CD8-positive, alpha-beta memory T cell (primary cell): Measurements from ENCODE around the gene ZGLP1. TPM values are rescaled to one million over a fixed set of nuclear protein-coding genes. Genes with fewer than 3 reads are reported as not detected.
A peak's percentile ranks its signal among the peaks of the same experiment; 100 is the strongest.

Experiments
- CTCF ChIA-PET: fragments of 350-600 bp; sonication (Branson Sonifier 250); formaldehyde crosslinking; loops from one replicate; lab custom pipeline; 2021; ENCODE audit warnings: antibody characterized with exemption; lab: Charles Lee
- POLR2A ChIA-PET: fragments of 350-600 bp; sonication (Branson Sonifier 250); formaldehyde crosslinking; loops from one replicate; lab custom pipeline; 2021; ENCODE audit warnings: antibody characterized with exemption; lab: Charles Lee
- DNase-seq, 5 donors: peaks; one replicate each; pipeline versions ENCODE4 v3.0.0 to v3.0.0-alpha.2; 2020 to 2022; ENCODE audit warnings: mixed read lengths in 1 of 5
- H3K27ac ChIP-seq: one replicate; pipeline ENCODE4 v1.7.0; 2013; ENCODE audit warnings: low read depth, mild to moderate bottlenecking, low read length, moderate library complexity
- H3K27me3 ChIP-seq: 2 replicates; pipeline ENCODE4 v1.7.0; 2013; ENCODE audit warnings: low read length, mild to moderate bottlenecking; ENCODE audit not compliant: insufficient read depth, poor library complexity, severe bottlenecking
- H3K36me3 ChIP-seq: 2 replicates; pipeline ENCODE4 v1.7.0; 2013; ENCODE audit warnings: mild to moderate bottlenecking, low read length, moderate library complexity; ENCODE audit not compliant: insufficient read depth
- H3K4me1 ChIP-seq: 2 replicates; pipeline ENCODE4 v1.7.0; 2013; ENCODE audit warnings: mild to moderate bottlenecking, low read length, moderate library complexity; ENCODE audit not compliant: insufficient read depth
- H3K4me3 ChIP-seq: 2 replicates; pipeline ENCODE4 v1.7.0; 2013; ENCODE audit warnings: mild to moderate bottlenecking, low read length
- H3K9me3 ChIP-seq: 2 replicates; pipeline ENCODE4 v1.7.0; 2013; ENCODE audit warnings: mild to moderate bottlenecking, low read length
- H3K27ac Mint-ChIP-seq, 8 donors: one replicate each; pipeline ENCODE4 v1.8.0; 2020 to 2021; ENCODE audit warnings: mixed read lengths in 8 of 8, mild to moderate bottlenecking in 6 of 8, inconsistent platforms in 3 of 8, moderate library complexity in 3 of 8
- H3K27me3 Mint-ChIP-seq, 2 donors: one replicate each; pipeline ENCODE4 v1.8.0; 2020 to 2021; ENCODE audit warnings: mixed read lengths in 2 of 2, mild to moderate bottlenecking in 1 of 2, moderate library complexity in 1 of 2
- H3K36me3 Mint-ChIP-seq, 3 donors: one replicate each; pipeline ENCODE4 v1.8.0; 2020 to 2021; ENCODE audit warnings: mixed read lengths in 3 of 3, inconsistent platforms in 1 of 3, mild to moderate bottlenecking in 1 of 3
- H3K4me1 Mint-ChIP-seq, 3 donors: one replicate each; pipeline ENCODE4 v1.8.0; 2020 to 2021; ENCODE audit warnings: mixed read lengths in 3 of 3, inconsistent platforms in 1 of 3, mild to moderate bottlenecking in 1 of 3
- H3K4me3 Mint-ChIP-seq, 7 donors: one replicate each; pipeline ENCODE4 v1.8.0; 2020 to 2021; ENCODE audit warnings: mixed read lengths in 7 of 7, mild to moderate bottlenecking in 6 of 7, moderate library complexity in 4 of 7, inconsistent platforms in 2 of 7
- H3K9me3 Mint-ChIP-seq, 5 donors: one replicate each; pipeline ENCODE4 v1.8.0; 2020 to 2022; ENCODE audit warnings: mixed read lengths in 5 of 5, mild to moderate bottlenecking in 3 of 5, moderate library complexity in 2 of 5, inconsistent platforms in 1 of 5
- polyA plus RNA-seq: library from polyadenylated mRNA; unstranded; fragments of 300-500 nt; fragmentation: Illumina TruSeq; gene quantifications from one replicate; pipeline ENCODE4 v1.2.3, GENCODE V29; 2021
- total RNA-seq, 2 experiments: library from RNA; stranded (reverse); gene quantifications; one replicate each; pipeline ENCODE4 v1.2.3, GENCODE V29; 2021

ZGLP1 gene
- total and polyA plus RNA-seq, 3 experiments from 2014 or later = 0.56 to 7.3 (median 5.6) TPM

DNA sequence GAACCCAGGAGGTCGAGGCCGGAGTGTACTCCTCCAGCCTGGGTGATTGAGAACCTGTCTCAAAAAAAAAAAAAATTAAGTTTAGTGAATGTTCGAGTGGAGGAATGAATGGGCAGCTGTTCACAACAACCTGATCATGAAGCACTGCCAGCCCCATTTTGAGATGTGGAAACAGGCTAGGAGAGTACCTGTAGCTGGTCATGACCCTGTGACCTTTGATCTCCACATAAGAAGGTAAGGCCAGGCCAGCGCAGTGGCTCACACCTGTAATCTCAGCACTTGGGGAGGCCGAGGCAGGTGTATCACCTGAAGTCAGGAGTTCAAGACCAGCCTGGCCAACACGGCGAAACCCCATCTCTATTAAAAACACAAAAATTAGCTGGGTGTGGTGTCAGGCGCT is 16.1 kb upstream of the ZGLP1 start:
- Mint-ChIP-seq H3K4me3 (no peak overlapping the region), H3K36me3 (peaks cover 4 to 72% (median 6%) of the 10 kb centered on the region in 3 donors), H3K27ac (no peak overlapping the region), H3K27me3 (no peaks in the 10 kb centered on the region), H3K9me3 (no peaks in the 10 kb centered on the region), H3K4me1 (peaks cover 0 to 6% (median 3%) of the 10 kb centered on the region in 3 donors)
- Histone ChIP-seq H3K36me3 (peaks cover 53% of the 10 kb centered on the region), H3K27me3 (no peaks in the 10 kb centered on the region), H3K4me1 (no peaks in the 10 kb centered on the region), H3K4me3 (no peak overlapping the region), H3K9me3 (no peaks in the 10 kb centered on the region), H3K27ac (no peak overlapping the region)
- DNase-seq = no peak
- ChIA-PET CTCF (interaction anchor here (0.8 kb wide), 1 partner anchor 9 kb away, joined by 3 read pairs; no protein-coding TSS in a partner anchor), POLR2A (interaction anchor here (0.7 kb wide), 1 partner anchor 427 kb away, joined by 3 read pairs; no protein-coding TSS in a partner anchor)

DNA sequence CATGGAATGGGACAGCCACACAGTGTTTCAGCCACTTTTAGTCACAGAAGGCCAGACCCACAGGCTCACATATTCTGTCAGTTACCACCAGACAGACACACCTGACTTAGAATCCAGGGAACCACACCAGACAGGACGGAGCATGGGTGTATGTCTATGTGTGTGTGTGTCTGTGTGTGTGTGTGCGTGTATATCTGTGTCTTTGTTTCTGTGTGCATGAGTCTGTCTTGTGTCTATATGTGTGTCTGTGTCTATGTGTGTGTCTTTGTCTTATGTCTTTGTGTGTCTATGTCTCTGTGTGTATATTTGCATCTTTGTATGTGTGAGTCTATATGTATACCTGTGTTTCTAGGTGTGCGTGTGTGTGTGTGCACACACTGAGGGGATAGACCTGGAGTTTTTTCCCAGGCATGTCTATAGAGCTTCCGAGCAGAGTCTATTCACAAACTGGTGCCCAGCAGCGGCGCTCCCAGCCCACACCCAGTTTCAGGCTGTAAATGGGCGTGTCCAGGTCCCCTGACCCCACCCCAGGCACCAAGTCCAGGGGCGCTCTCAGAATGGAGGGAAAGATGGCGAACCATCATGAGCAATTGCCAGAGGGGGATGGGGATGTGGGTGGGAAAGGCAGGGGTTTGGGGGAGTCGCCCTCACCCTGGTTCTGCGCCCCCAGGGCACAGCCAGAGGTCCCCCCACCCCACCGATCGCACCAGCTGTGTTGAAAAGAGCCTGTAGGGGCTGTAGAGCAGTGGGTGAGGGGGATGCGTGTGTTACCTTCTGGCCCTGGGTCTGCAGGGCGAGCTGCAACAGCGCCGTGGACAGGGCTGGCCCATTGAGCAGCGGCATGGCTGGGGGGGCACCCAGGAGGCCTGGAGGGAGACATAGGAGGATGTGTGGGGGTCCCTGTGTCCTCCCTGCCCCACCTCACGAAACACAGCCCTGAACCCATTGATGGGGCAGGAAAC is 12.5 kb upstream of the ZGLP1 start:
- Mint-ChIP-seq H3K9me3 (no peaks in the 10 kb centered on the region), H3K4me1 (peaks cover 0 to 2% (median 0%) of the 10 kb centered on the region in 3 donors), H3K4me3 (no peak overlapping the region), H3K27me3 (no peaks in the 10 kb centered on the region), H3K27ac (peak overlapping the region in 3 of 8 donors; percentile 0 to 24 (median 3)), H3K36me3 (peaks cover 4 to 65% (median 4%) of the 10 kb centered on the region in 3 donors)
- no peak overlapping the region for H3K4me3 ChIP-seq
- H3K9me3 ChIP-seq = no peaks in the 10 kb centered on the region
- no peak for DNase-seq
- no peaks in the 10 kb centered on the region for H3K27me3 ChIP-seq
- no peak overlapping the region for H3K27ac ChIP-seq
- H3K36me3 ChIP-seq = peaks cover 36% of the 10 kb centered on the region
- CTCF ChIA-PET = interaction anchor here (1.1 kb wide), 1 partner anchor 50 kb away, joined by 3 read pairs; no protein-coding TSS in a partner anchor
- POLR2A ChIA-PET = no interaction called here
- H3K4me1 ChIP-seq = no peaks in the 10 kb centered on the region

DNA sequence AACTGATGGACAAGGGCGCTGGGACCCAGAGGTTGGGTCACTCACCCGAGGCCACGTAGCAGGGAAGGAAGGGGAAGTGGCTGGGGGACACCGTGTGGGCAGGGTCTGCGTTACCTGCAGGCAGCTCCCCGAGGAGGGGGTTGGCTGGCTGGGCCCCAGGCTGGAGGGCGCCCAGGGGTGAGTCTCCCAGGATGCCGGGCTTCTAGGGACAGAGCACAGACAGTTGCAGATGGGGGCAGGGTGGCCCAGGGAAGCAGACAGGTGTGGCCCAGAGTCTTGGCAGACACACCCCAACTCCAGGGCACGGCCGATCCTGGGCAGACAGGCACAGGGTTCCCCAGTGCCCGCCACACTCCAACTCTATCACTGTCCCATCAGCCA is 11.8 kb upstream of the ZGLP1 start:
- peaks cover 4 to 67% (median 4%) of the 10 kb centered on the region in 3 donors for H3K36me3 Mint-ChIP-seq
- no peak overlapping the region for H3K4me3 Mint-ChIP-seq
- H3K27me3 ChIP-seq = no peaks in the 10 kb centered on the region
- no peak overlapping the region for H3K4me3 ChIP-seq
- DNase-seq = no peak
- no peaks in the 10 kb centered on the region for H3K27me3 Mint-ChIP-seq
- no peaks in the 10 kb centered on the region for H3K9me3 ChIP-seq
- H3K36me3 ChIP-seq = peaks cover 33% of the 10 kb centered on the region
- ChIA-PET CTCF (no interaction called here), POLR2A (no interaction called here)
- H3K9me3 Mint-ChIP-seq = no peaks in the 10 kb centered on the region
- H3K27ac Mint-ChIP-seq = no peak overlapping the region
- peaks cover 0 to 2% (median under 1%) of the 10 kb centered on the region in 3 donors for H3K4me1 Mint-ChIP-seq
- no peaks in the 10 kb centered on the region for H3K4me1 ChIP-seq
- no peak overlapping the region for H3K27ac ChIP-seq

DNA sequence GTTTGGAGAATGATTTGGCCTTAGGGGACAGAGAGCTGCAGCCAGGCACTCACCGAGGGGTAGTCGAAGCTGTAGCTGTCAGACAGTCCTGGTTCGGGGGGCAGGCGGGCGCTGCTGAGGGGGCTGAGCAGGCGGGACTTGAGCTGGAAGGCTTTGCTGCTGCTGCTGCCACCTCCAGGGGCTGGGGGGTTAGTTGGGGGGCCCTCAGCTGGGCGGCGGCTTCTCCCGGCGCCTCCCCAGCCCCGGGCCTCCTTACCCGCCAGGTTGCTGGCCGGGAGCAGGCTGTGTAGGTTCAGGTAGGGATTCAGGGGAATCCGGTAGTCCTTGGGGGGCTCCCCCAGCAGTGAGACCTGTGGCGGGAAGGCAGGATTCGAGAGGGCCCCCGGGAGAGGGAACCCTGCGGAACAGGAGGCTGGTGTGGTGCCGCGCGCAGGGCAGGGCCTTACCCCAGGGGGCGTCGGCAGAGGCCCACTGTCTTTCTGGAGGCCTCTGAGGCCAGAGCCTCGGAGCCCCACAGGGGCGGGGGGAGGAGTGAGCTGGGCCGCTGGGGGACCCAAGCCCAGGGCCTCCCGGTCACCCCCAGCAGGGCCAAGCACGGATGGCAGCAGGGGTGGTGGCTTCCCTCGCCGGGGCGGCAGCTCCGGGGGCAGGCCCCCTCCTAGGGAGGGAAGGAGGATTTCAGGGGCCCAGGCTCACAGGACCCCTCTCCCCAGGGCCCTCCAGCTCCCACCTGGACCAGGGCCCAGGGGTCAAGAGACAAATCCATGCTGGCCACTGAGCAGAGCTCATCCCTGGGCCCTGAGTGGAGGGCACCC is 11.2 kb upstream of the ZGLP1 start:
- peaks cover 4% of the 10 kb centered on the region for H3K4me1 ChIP-seq
- H3K27ac ChIP-seq = no peak overlapping the region
- no peak overlapping the region for H3K4me3 Mint-ChIP-seq
- H3K4me1 Mint-ChIP-seq = peaks cover 5 to 6% (median 6%) of the 10 kb centered on the region in 3 donors
- peaks cover 33% of the 10 kb centered on the region for H3K36me3 ChIP-seq
- H3K4me3 ChIP-seq = no peak overlapping the region
- CTCF ChIA-PET = interaction anchor here (0.8 kb wide), 1 partner anchor 67 kb away, joined by 3 read pairs; no protein-coding TSS in a partner anchor
- H3K36me3 Mint-ChIP-seq = peaks cover 4 to 67% (median 4%) of the 10 kb centered on the region in 3 donors
- H3K27me3 ChIP-seq = no peaks in the 10 kb centered on the region
- H3K9me3 ChIP-seq = no peaks in the 10 kb centered on the region
- H3K27me3 Mint-ChIP-seq = no peaks in the 10 kb centered on the region
- no peaks in the 10 kb centered on the region for H3K9me3 Mint-ChIP-seq
- no peak for DNase-seq
- H3K27ac Mint-ChIP-seq = no peak overlapping the region
- POLR2A ChIA-PET = interaction anchor here (0.7 kb wide), 1 partner anchor 146 kb away, joined by 7 read pairs; no protein-coding TSS in a partner anchor

DNA sequence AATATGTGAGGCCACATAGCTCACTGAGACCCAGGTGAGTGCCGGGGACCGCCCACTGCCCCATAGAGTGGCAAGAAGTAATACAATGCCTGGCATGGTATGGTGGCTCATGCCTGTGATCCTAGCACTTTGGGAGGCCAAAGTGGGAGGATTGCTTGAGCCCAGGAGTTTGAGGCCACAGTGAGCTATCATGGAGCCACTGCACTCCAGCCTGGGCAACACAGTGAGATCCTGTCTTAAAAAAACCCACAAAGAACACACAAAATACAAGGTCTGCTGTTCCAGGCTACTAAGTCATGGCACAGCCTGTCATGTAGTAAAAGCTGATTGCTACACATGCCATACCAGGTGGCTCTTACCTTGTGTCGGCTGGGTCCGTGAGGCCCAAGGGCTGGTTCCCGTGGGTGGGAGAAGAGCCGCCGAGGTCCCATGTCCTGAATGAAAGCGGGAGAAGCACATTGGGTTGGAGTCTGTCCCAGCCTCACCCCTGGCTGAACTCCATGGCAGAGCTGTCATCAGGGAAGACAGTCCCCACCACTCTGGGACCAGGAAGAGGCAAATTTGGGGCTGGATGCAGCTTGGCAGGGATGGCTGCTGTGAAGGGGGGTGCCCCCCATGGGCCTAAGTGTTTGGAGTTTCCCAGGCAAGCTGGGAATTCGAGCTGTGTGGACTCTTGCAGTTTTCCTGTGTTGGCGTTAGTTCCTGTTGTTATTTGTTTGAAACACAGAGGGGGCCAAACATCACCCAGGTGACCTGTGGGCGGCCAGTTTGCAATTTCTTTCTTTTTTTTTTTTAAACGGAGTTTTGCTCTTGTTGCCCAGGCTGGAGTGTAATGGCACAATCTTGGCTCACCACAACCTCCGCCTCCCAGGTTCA is 9.4 kb upstream of the ZGLP1 start:
- ChIA-PET POLR2A (interaction anchor here (0.9 to 1.2 kb wide), 3 partner anchors 14 to 49 kb away, joined by 3 to 4 read pairs (median 4); partner anchors contain the start of genes ICAM1 and RAVER1), CTCF (no interaction called here)
- Mint-ChIP-seq H3K4me3 (no peak overlapping the region), H3K36me3 (peaks cover 4 to 58% (median 4%) of the 10 kb centered on the region in 3 donors), H3K27me3 (no peaks in the 10 kb centered on the region), H3K9me3 (no peaks in the 10 kb centered on the region), H3K4me1 (peaks cover 13 to 20% (median 19%) of the 10 kb centered on the region in 3 donors), H3K27ac (peak overlapping the region in 1 of 8 donors; percentile 92)
- Histone ChIP-seq H3K4me3 (no peak overlapping the region), H3K27ac (no peak overlapping the region), H3K9me3 (no peaks in the 10 kb centered on the region), H3K4me1 (peaks cover 4% of the 10 kb centered on the region), H3K36me3 (peaks cover 24% of the 10 kb centered on the region), H3K27me3 (no peaks in the 10 kb centered on the region)
- DNase-seq = no peak

DNA sequence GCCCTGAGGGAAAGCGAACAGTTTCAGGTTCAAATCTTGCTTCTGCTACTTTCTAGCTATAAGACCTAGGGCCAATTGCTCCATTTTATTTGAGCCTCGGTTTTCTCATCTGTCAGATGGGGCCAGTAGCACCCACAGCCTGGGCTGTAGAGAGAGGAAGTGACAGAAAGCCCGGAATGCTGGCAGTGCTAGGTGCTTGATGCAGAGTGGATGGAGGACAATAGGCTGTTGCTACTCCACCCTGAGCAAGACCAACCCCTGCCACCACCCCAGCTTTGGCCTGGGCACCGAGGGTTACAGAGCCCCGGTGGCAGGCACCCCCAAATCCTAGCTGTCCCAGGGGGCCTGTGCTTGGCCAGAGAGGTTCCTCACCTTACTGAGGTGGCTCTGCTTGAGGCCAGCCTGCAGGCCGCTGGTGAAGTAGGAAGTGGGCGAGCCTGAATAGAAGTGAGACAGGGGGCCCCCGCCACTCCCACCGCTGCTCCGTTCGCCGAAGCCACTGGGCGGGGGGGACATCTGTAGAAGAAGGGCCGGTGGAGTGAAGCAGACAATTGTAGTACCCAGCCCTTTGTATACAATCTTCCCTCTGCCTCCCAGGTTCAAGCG is 8.3 kb upstream of the ZGLP1 start:
- no peak overlapping the region for H3K4me3 Mint-ChIP-seq
- no peaks in the 10 kb centered on the region for H3K27me3 Mint-ChIP-seq
- H3K27ac Mint-ChIP-seq = no peak overlapping the region
- Histone ChIP-seq H3K27ac (no peak overlapping the region), H3K9me3 (no peaks in the 10 kb centered on the region), H3K36me3 (peaks cover 24% of the 10 kb centered on the region), H3K27me3 (no peaks in the 10 kb centered on the region), H3K4me1 (peaks cover 4% of the 10 kb centered on the region), H3K4me3 (no peak overlapping the region)
- no peak for DNase-seq
- ChIA-PET CTCF (interaction anchor here (0.6 to 1.8 kb wide), 2 partner anchors 15 to 59 kb away, joined by 3 to 4 read pairs; partner anchors contain the start of gene RAVER1), POLR2A (interaction anchor here (1.1 to 1.2 kb wide), 2 partner anchors 46 to 48 kb away, joined by 3 to 4 read pairs; partner anchors contain the start of gene ICAM1)
- H3K9me3 Mint-ChIP-seq = no peaks in the 10 kb centered on the region
- H3K4me1 Mint-ChIP-seq = peaks cover 14 to 20% (median 19%) of the 10 kb centered on the region in 3 donors
- H3K36me3 Mint-ChIP-seq = peaks cover 4 to 55% (median 4%) of the 10 kb centered on the region in 3 donors
